K562 (cell line): ENCODE results near the gene SLC25A15. TPM values are rescaled to one million over a fixed set of nuclear protein-coding genes. Genes with fewer than 3 reads are reported as not detected.

ENCODE experiments used
- ATAC-seq: fragments of 200-7000 bp; cut with Tn5 transposase; 3 replicates; pipeline ENCODE4 v1.9.1; 2020; ENCODE audit warnings: moderate library complexity
- BruUV-seq: library from RNA; stranded (reverse); fragments of 400-500 nt; replicated peaks from 2 replicates; lab custom pipeline; 2021; lab: Mats Ljungman, UMichigan
- CTCF ChIA-PET: fragments of 300-600 bp; formaldehyde crosslinking; extraction: SDS; loops from one replicate; lab custom pipeline; 2021; ENCODE audit warnings: low intra/inter-chr PET ratio; lab: Yijun Ruan, JAX
- POLR2A ChIA-PET: fragments of 300-600, 350-650 bp; sonication (Branson Sonifier 250); formaldehyde crosslinking; extraction: SDS; loops from one replicate; lab custom pipeline; 2021; ENCODE audit warnings: antibody characterized with exemption, inconsistent platforms; lab: Yijun Ruan, JAX
- DNase-seq, 4 experiments: peaks; one replicate each; pipeline versions ENCODE4 v3.0.0 to v3.0.0-alpha.2; 2011 to 2018; ENCODE audit warnings: low spot score in 3 of 4, mixed read lengths in 3 of 4; ENCODE audit errors: extremely low read depth in 1 of 4
- FAIRE-seq: peaks from 2 replicates; lab custom pipeline; 2011; peaks lifted over from hg19 to GRCh38; lab: Jason Lieb, UNC
- H2AFZ ChIP-seq: 2 replicates; pipeline ENCODE4 v1.6.0; 2011; ENCODE audit warnings: low read depth, low read length, control low read depth, inconsistent platforms
- H3K27ac ChIP-seq: fragments of 200-600 bp; 3 replicates; pipeline ENCODE4 v1.8.0; 2011; ENCODE audit warnings: low read depth, mild to moderate bottlenecking, control low read depth, inconsistent platforms, low read length, moderate library complexity, mixed read lengths; ENCODE audit errors: extremely low read depth
- H3K27me3 ChIP-seq, 2 experiments: fragments of 300-600 bp in 1 of 2; 2 replicates in 1 of 2; 3 replicates in 1 of 2; pipeline versions ENCODE4 v1.6.0 to v1.8.0; 2011; ENCODE audit warnings: inconsistent platforms in 2 of 2, low read length in 2 of 2, mild to moderate bottlenecking in 1 of 2, mixed read lengths in 1 of 2, moderate library complexity in 1 of 2; ENCODE audit not compliant: control insufficient read depth in 2 of 2, insufficient read depth in 2 of 2
- H3K36me3 ChIP-seq: fragments of 300-600 bp; 3 replicates; pipeline ENCODE4 v1.8.0; 2011; ENCODE audit warnings: mild to moderate bottlenecking, low read length, inconsistent platforms; ENCODE audit not compliant: control insufficient read depth, insufficient read depth
- H3K4me1 ChIP-seq, 2 experiments: fragments of 200-600 bp in 1 of 2; replicated peaks in 1 of 2; 2 replicates in 1 of 2; 3 replicates in 1 of 2; pipeline versions ENCODE4 v1.5.1 to v1.8.0; 2011; ENCODE audit warnings: inconsistent platforms in 2 of 2, low read length in 2 of 2, mild to moderate bottlenecking in 1 of 2, mixed read lengths in 1 of 2, moderate library complexity in 1 of 2; ENCODE audit not compliant: control insufficient read depth in 2 of 2, insufficient read depth in 2 of 2
- H3K4me2 ChIP-seq: 2 replicates; pipeline ENCODE4 v1.6.1; 2011; ENCODE audit warnings: low read length, control low read depth, inconsistent platforms, mixed read lengths; ENCODE audit not compliant: insufficient read depth
- H3K4me3 ChIP-seq: fragments of 200-600 bp; sonication (generic), shearing (Covaris generic); 2 replicates; pipeline ENCODE4 v1.5.1; 2016; ENCODE audit warnings: control low read depth, inconsistent platforms
- H3K79me2 ChIP-seq: fragments of 200-600 bp; 3 replicates; pipeline ENCODE4 v1.8.0; 2011; ENCODE audit warnings: low read length, inconsistent platforms; ENCODE audit not compliant: control insufficient read depth, insufficient read depth
- H3K9ac ChIP-seq, 2 experiments: 2 replicates each; pipeline versions ENCODE4 v1.6.0 to v1.6.1; 2011; ENCODE audit warnings: low read depth in 2 of 2, low read length in 2 of 2, control low read depth in 1 of 2, inconsistent platforms in 1 of 2, mild to moderate bottlenecking in 1 of 2, mixed read lengths in 1 of 2; ENCODE audit not compliant: insufficient read depth in 1 of 2
- H3K9me1 ChIP-seq: one replicate; pipeline ENCODE4 v1.6.0; 2011; ENCODE audit warnings: inconsistent platforms, mild to moderate bottlenecking, low read length, moderate library complexity; ENCODE audit not compliant: control insufficient read depth, insufficient read depth
- H3K9me3 ChIP-seq: replicated peaks from 2 replicates; pipeline ENCODE4 v1.5.1; 2011; ENCODE audit warnings: low read depth, low read length, inconsistent platforms; ENCODE audit not compliant: control insufficient read depth, insufficient read depth
- H4K20me1 ChIP-seq: replicated peaks from 2 replicates; pipeline ENCODE4 v1.6.1; 2011; ENCODE audit warnings: low read length, inconsistent platforms, mixed read lengths; ENCODE audit not compliant: control insufficient read depth, insufficient read depth
- CUX1 ChIP-seq: fragments of 200-800 bp; sonication (Bioruptor generic); IDR thresholded peaks from 2 replicates; pipeline ENCODE4 v1.6.1; 2016; ENCODE audit warnings: missing genetic modification characterization, missing compliant biosample characterization
- GABPB1 ChIP-seq: sonication (generic); formaldehyde crosslinking; IDR thresholded peaks from 2 replicates; pipeline ENCODE4 v1.8.0; 2022; ENCODE audit warnings: mild to moderate bottlenecking, missing genetic modification reagents
- HMBOX1 ChIP-seq: sonication (generic); IDR thresholded peaks from 2 replicates; pipeline ENCODE4 v1.6.1; 2016
- MLLT1 ChIP-seq, 2 experiments: fragments of 450-650 bp; IDR thresholded peaks; 2 replicates each; pipeline ENCODE4 v1.6.1; 2016
- MXI1 ChIP-seq: IDR thresholded peaks from 2 replicates; pipeline ENCODE4 v1.6.1; 2011; ENCODE audit warnings: low read depth, mild to moderate bottlenecking, improper control_type of control experiment, low read length
- RBM39 ChIP-seq: fragments of 200-400 bp; formaldehyde crosslinking; optimal IDR thresholded peaks from 2 replicates; pipeline ENCODE3; 2018; ENCODE audit warnings: low read depth, low read length
- SMC3 ChIP-seq: conservative IDR thresholded peaks from 2 replicates; pipeline ENCODE4 v1.6.1; 2011; ENCODE audit warnings: low read depth, low read length, improper control_type of control experiment; ENCODE audit not compliant: insufficient read depth
- ZBTB33 ChIP-seq: sonication (generic); formaldehyde crosslinking; IDR thresholded peaks from 2 replicates; pipeline ENCODE4 v1.8.1; 2023; ENCODE audit warnings: mild to moderate bottlenecking, missing genetic modification reagents
- ZNF197 ChIP-seq: fragments of 200-800 bp; sonication (Bioruptor generic); IDR thresholded peaks from 2 replicates; pipeline ENCODE4 v1.6.1; 2016; ENCODE audit warnings: low read depth, missing genetic modification characterization, missing compliant biosample characterization
- ZNF436 ChIP-seq: fragments of 250-450, 450-650 bp; sonication (Bioruptor Pico); formaldehyde crosslinking; IDR thresholded peaks from 2 replicates; pipeline ENCODE4 v1.7.0; 2020; ENCODE audit warnings: mild to moderate bottlenecking
- ZNF696 ChIP-seq: fragments of 250-450 bp; sonication (Bioruptor Pico); conservative IDR thresholded peaks from 2 replicates; pipeline ENCODE4 v1.4.0; 2020; ENCODE audit warnings: mild to moderate bottlenecking, moderate library complexity
- ZSCAN32 ChIP-seq: fragments of 450-650 bp; formaldehyde crosslinking; IDR thresholded peaks from 2 replicates; pipeline ENCODE4 v1.4.0; 2020; ENCODE audit warnings: mild to moderate bottlenecking, moderate library complexity
- WGBS: fragments of 100-300 bp; shearing (Covaris generic); methylation state at CpG from one replicate; pipeline ENCODE4 v1.1.6; 2016; ENCODE audit warnings: low coverage, mixed read lengths; ENCODE audit not compliant: insufficient coverage; ENCODE audit errors: missing lambda C conversion rate; 5-methylcytosine and 5-hydroxymethylcytosine counted together
- in situ Hi-C: fragments of 300-500 bp; cut with MboI; formaldehyde crosslinking; loops from 4 replicates; pipeline ENCODE4 v1.15.0; 2018; ENCODE audit warnings: inconsistent platforms, mixed read lengths
- intact Hi-C: fragments of 100-400 bp; cut with micrococcal nuclease; formaldehyde crosslinking; loops from 2 replicates; pipeline ENCODE4 v1.14.2; 2022
- polyA plus RNA-seq, 8 experiments: library from polyadenylated mRNA; depleted of rRNA in 4 of 8; stranded (reverse) in 5 of 8; unstranded in 3 of 8; fragments of >200 nt; fragmentation: Nextera tagmentation in 2 of 8; fragmentation: Illumina TruSeq in 1 of 8; extraction: Ambion mirVana in 2 of 8; extraction: Trizol in 1 of 8; gene quantifications; 2 replicates each; pipeline versions ENCODE4 v1.2.1 to v1.2.3, GENCODE V29; 2011 to 2014; ENCODE audit warnings: inconsistent platforms in 1 of 8, missing spikeins in 1 of 8
- total RNA-seq, 7 experiments: library from RNA; depleted of rRNA in 6 of 7; stranded (reverse); fragments of >200 nt in 6 of 7; fragmentation: Illumina TruSeq in 2 of 7; extraction: Trizol in 2 of 7; gene quantifications; 2 replicates each; pipeline versions ENCODE4 v1.2.1 to v1.2.3, GENCODE V29; 2011 to 2021; ENCODE audit warnings: low replicate concordance in 1 of 7

Gene SLC25A15
- total and polyA plus RNA-seq, 9 of the 15 experiments (the other 6 are each of a cell fraction or from before 2014, with no cell fraction given): 3.5 to 30.5 (median 20.3) TPM

GRCh38 chr13:40779049-40779448 is 10.4 kb upstream of the SLC25A15 start (continued):
- TF ChIP-seq MXI1 (no peak), MLLT1 (IDR thresholded peaks at IDR 0.05) (no peak), ZBTB33 (no peak), ZNF197 (no peak), SMC3 (no peak), ZSCAN32 (CRISPR knock-in tag) (no peak), GABPB1 (CRISPR knock-in tag) (no peak)

- WGBS: 88% methylated on average over 5 of the region's 5 CpGs
- H4K20me1 ChIP-seq: no peaks in the 10 kb centered on the region
- H3K36me3 ChIP-seq: no peaks in the 10 kb centered on the region
- FAIRE-seq: no peak
- no peak overlapping the region for H3K27ac ChIP-seq
- no TSS peak for BruUV-seq
- peaks cover 4 to 8% of the 10 kb centered on the region in 2 experiments; a peak in 3 of 5 replicates for H3K4me1 ChIP-seq
- H3K27me3 ChIP-seq: no peaks in the 10 kb centered on the region
- H3K9me1 ChIP-seq: no peaks in the 10 kb centered on the region
- intact Hi-C loops: loop anchor here (5.0 to 10.0 kb wide), 3 partner anchors 83 to 245 kb away; partner anchors contain the start of gene FOXO1
- ChIA-PET CTCF (no interaction called here), POLR2A (no interaction called here)
- H3K9ac ChIP-seq: no peak overlapping the region
- DNase-seq: no peak
- H3K4me3 ChIP-seq: no peak overlapping the region
- no peak overlapping the region for H3K4me2 ChIP-seq
- no peak overlapping the region for H2AFZ ChIP-seq
- in situ Hi-C loops: loop anchor here (25.0 kb wide), 1 partner anchor 282 kb away; the partner anchor contains the start of gene WBP4
- no peaks in the 10 kb centered on the region for H3K9me3 ChIP-seq
- no peaks in the 10 kb centered on the region for H3K79me2 ChIP-seq
- no peak for ATAC-seq
- no peak for TF ChIP-seq HMBOX1
- TF ChIP-seq ZNF696: no peak
- TF ChIP-seq ZNF436 (CRISPR knock-in tag): no peak
- no peak for TF ChIP-seq CUX1 (CRISPR knock-in tag)
- TF ChIP-seq RBM39: no peak
These were observed 9.6 kb upstream of the SLC25A15 start for GRCh38 chr13:40779796-40780285.
